Right lobe of liver (tissue), 6 donors: ENCODE measurements around the gene OSBPL8. TPM values are rescaled to one million over a fixed set of nuclear protein-coding genes. Genes with fewer than 3 reads are reported as not detected.

Experiments
- ATAC-seq, 4 donors: fragments of 200-7000 bp; cut with Tn5 transposase; one replicate each; pipeline ENCODE4 v1.9.1; 2020; ENCODE audit warnings: mild to moderate bottlenecking in 4 of 4, moderate library complexity in 4 of 4
- DNase-seq, 3 donors: peaks; one replicate each; pipeline ENCODE4 v3.0.0-alpha.2; 2020
- H3K27ac ChIP-seq, 3 donors: fragments of 200-600 bp; one replicate each; pipeline ENCODE4 v1.8.0; 2022
- H3K27me3 ChIP-seq, 2 donors: fragments of 200-600 bp; one replicate each; pipeline ENCODE4 v1.8.0; 2022
- H3K36me3 ChIP-seq, 4 donors: fragments of 200-600 bp; sonication (generic) in 1 of 4; one replicate each; pipeline versions ENCODE4 v1.5.1 to v1.8.0; 2017 to 2022; ENCODE audit warnings: control low read depth in 1 of 4
- H3K4me1 ChIP-seq, 4 donors: fragments of 200-600 bp; sonication (generic) in 1 of 4; one replicate each; pipeline versions ENCODE4 v1.5.1 to v1.8.0; 2017 to 2022; ENCODE audit warnings: control low read depth in 1 of 4
- H3K4me3 ChIP-seq, 3 donors: fragments of 200-600 bp; one replicate each; pipeline ENCODE4 v1.8.0; 2022
- H3K9me3 ChIP-seq, 4 donors: fragments of 200-600 bp; sonication (generic) in 1 of 4; one replicate each; pipeline versions ENCODE4 v1.5.1 to v1.8.0; 2017 to 2022; ENCODE audit warnings: control low read depth in 1 of 4
- POLR2A ChIP-seq: fragments of 450-650 bp; IDR thresholded peaks from one replicate; pipeline ENCODE4 v1.6.1; 2017; ENCODE audit warnings: antibody characterized with exemption, mild to moderate bottlenecking
- WGBS: methylation state at CpG from one replicate; pipeline ENCODE4 v1.1.6; 2018; ENCODE audit warnings: low coverage, low lambda C conversion rate; ENCODE audit not compliant: insufficient coverage; ENCODE audit errors: missing lambda C conversion rate; 5-methylcytosine and 5-hydroxymethylcytosine counted together
- intact Hi-C, 2 donors: fragments of 100-400 bp; cut with DNase I; formaldehyde crosslinking; loops; one replicate each; pipeline versions ENCODE4 v1.11.2 to v1.14.1; 2022
- total RNA-seq, 6 experiments: library from RNA; depleted of rRNA in 2 of 6; stranded (reverse); fragments of >200 nt in 2 of 6; fragmentation: NEBNext Ultra II Directional in 3 of 6; extraction: Animal tissue kit (Norgen Biotek cat#: 25700) in 3 of 6; gene quantifications; one replicate each; pipeline versions ENCODE4 v1.1.0 to v1.2.4, GENCODE V29; 2016 to 2023
- TF ChIP-seq, protein P1 (sequence below), 4 donors: fragments of 200-600 bp in 3 of 4; fragments of 450-650 bp in 1 of 4; IDR thresholded peaks; one replicate each; pipeline versions ENCODE4 v1.5.1 to v1.8.0; 2016 to 2022; ENCODE audit warnings: antibody characterized with exemption in 4 of 4, mild to moderate bottlenecking in 2 of 4
- donor health status: DM: no; HTN: yes; CAD: no.
- donor health status: DM: no; HTN: no; CAD: no.
- donor health status: DM: no; HTN: no; CAD: no.
- donor health status: DM: no; HTN: yes; CAD: no.
- donor health status: DM: no; HTN: yes; CAD: no.

OSBPL8 gene
- total RNA-seq, 6 experiments from 2014 or later = 20.2 to 29.1 (median 24.2) TPM

DNA sequence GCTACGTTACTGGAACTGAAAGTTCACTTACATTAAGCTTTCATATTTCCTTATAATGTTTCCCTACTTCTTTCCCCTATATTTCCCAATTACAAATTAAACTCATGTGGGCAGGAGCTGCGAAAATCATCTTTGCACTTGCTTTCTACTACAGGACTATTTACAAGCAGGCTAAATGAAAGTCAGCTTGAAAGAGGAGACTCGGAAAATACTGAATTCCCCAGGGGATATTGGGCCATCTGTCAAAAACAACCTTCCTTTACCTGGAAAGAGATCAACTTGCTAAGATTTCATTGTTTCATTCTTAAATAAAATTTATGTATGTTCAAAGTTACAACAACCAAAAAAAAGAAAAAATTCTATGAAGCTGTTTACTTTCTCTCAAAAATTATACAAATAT lies 118.6 kb downstream of the OSBPL8 start:
- H3K36me3 ChIP-seq = no peaks in the 10 kb centered on the region
- ATAC-seq (no peak), DNase-seq (no peak)
- no peak overlapping the region for H3K27ac ChIP-seq
- H3K9me3 ChIP-seq = no peaks in the 10 kb centered on the region
- H3K4me3 ChIP-seq = no peak overlapping the region
- H3K4me1 ChIP-seq = no peaks in the 10 kb centered on the region
- no peaks in the 10 kb centered on the region for H3K27me3 ChIP-seq
- intact Hi-C loops = no loop called here
- 79% methylated on average over 3 of the region's 3 CpGs for WGBS
- no peak for TF ChIP-seq POLR2A
- TF ChIP-seq, protein P1, sequence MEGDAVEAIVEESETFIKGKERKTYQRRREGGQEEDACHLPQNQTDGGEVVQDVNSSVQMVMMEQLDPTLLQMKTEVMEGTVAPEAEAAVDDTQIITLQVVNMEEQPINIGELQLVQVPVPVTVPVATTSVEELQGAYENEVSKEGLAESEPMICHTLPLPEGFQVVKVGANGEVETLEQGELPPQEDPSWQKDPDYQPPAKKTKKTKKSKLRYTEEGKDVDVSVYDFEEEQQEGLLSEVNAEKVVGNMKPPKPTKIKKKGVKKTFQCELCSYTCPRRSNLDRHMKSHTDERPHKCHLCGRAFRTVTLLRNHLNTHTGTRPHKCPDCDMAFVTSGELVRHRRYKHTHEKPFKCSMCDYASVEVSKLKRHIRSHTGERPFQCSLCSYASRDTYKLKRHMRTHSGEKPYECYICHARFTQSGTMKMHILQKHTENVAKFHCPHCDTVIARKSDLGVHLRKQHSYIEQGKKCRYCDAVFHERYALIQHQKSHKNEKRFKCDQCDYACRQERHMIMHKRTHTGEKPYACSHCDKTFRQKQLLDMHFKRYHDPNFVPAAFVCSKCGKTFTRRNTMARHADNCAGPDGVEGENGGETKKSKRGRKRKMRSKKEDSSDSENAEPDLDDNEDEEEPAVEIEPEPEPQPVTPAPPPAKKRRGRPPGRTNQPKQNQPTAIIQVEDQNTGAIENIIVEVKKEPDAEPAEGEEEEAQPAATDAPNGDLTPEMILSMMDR (IDR thresholded peaks at IDR 0.05) = no peak

DNA sequence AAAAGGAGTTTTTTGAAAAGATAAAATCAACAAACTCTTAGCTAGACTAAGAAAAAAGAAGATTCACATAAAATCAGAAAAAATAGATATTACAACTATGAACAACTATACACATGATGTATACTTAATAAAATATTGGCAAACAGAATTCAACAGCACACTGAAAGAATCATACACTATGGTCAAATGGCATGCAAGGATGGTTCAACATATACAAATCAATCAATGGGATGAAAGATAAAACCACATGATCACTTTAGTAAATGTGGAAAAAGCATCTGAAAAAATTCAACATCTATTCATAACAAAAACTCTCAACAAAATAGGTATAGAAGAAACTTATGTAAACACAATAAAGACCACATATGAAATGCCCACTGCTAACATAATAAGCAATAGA lies 126.8 kb downstream of the OSBPL8 start:
- TF ChIP-seq, protein P1 (IDR thresholded peaks at IDR 0.05) = no peak
- TF ChIP-seq POLR2A = no peak
- Histone ChIP-seq H3K27ac (no peak overlapping the region), H3K4me1 (no peaks in the 10 kb centered on the region), H3K9me3 (no peaks in the 10 kb centered on the region), H3K4me3 (no peak overlapping the region), H3K27me3 (no peaks in the 10 kb centered on the region), H3K36me3 (no peaks in the 10 kb centered on the region)
- intact Hi-C loops = no loop called here
- ATAC-seq (no peak), DNase-seq (no peak)

DNA sequence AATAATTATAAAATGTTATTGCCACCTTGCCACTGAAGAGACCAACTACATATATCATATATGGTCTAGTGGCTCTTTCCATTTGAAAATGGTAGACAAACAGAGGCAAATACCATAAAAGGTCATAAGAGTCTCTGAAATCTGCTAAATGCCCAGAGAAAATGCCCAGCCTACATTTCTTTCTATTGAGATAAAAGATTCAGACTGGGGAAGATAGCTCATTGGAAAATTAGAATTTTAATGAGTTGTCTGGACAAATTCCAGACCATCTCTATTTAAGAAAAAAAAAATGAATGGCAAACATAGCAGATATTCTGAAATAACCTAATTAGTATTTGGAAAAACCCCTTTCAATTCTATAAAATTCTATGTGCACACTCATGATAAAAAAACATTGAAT lies 131.5 kb downstream of the OSBPL8 start:
- intact Hi-C loops = no loop called here
- TF ChIP-seq POLR2A = no peak
- TF ChIP-seq, protein P1 (IDR thresholded peaks at IDR 0.05) = no peak
- ATAC-seq = no peak

DNA sequence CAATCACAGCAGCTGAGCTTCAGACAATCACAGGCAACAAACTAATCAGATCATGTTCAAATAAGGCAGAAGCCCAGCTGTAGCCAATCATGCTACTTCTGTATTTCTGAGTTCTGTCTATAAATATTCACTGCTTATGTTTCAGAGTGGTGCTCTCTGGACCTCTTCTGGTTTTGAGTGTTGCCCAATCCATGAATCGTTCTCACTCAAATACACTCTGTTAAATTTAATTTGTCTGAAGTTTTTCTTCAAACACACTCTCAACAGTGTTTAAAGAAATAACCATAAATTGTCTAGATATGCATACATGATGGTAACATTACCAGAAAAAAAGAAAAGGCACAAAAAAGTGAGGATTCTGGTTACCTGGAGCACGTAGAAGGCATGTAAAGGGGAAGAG lies 133.4 kb downstream of the OSBPL8 start:
- Histone ChIP-seq H3K27me3 (no peaks in the 10 kb centered on the region), H3K9me3 (no peaks in the 10 kb centered on the region), H3K4me3 (no peak overlapping the region), H3K36me3 (no peaks in the 10 kb centered on the region), H3K27ac (no peak overlapping the region), H3K4me1 (peaks cover 0 to 14% (median 4%) of the 10 kb centered on the region in 4 donors)
- TF ChIP-seq, protein P1 (IDR thresholded peaks at IDR 0.05) = no peak
- TF ChIP-seq POLR2A = no peak
- 75% methylated on average over 2 of the region's 2 CpGs for WGBS
- ATAC-seq (no peak), DNase-seq (no peak)
- intact Hi-C loops = no loop called here

More for the DNA sequence above, 131.5 kb downstream of the OSBPL8 start:
- no peak overlapping the region for H3K4me3 ChIP-seq
- peaks cover 0 to 2% (median 0%) of the 10 kb centered on the region in 4 donors for H3K4me1 ChIP-seq
- no peak overlapping the region for H3K27ac ChIP-seq
- no peak for DNase-seq
- H3K9me3 ChIP-seq = no peaks in the 10 kb centered on the region
- H3K27me3 ChIP-seq = no peaks in the 10 kb centered on the region
- no peaks in the 10 kb centered on the region for H3K36me3 ChIP-seq

DNA sequence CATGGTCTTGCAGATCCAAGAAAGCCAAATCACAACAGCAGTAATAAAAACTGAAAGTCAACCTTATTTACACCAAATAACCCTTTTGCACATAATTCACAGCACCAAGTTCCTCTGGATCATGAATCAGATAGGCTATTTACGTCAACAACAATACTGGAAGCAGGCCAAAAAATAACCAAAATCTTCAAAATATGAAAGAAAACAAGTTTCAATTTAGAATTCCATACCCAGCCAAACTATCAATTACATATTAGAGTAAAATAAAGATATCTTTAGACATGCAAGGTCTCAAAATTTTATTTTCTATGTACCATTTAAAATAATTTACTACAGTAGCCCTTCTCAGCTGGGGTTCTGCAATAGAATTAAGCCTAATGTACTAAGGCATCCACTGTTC lies 134.6 kb downstream of the OSBPL8 start:
- intact Hi-C loops = no loop called here
- ATAC-seq = no peak
- DNase-seq = no peak
- 82% methylated on average over 1 of the region's 1 CpG for WGBS
- TF ChIP-seq POLR2A = no peak
- TF ChIP-seq, protein P1 (IDR thresholded peaks at IDR 0.05) = no peak
- no peaks in the 10 kb centered on the region for H3K9me3 ChIP-seq
- H3K27me3 ChIP-seq = no peaks in the 10 kb centered on the region
- no peak overlapping the region for H3K27ac ChIP-seq
- peaks cover 0 to 14% (median 4%) of the 10 kb centered on the region in 4 donors for H3K4me1 ChIP-seq
- H3K4me3 ChIP-seq = no peak overlapping the region
- no peaks in the 10 kb centered on the region for H3K36me3 ChIP-seq
